Upper lobe of right lung (tissue), 1 donor: ENCODE data around the gene GRID1. TPM values are rescaled to one million over a fixed set of nuclear protein-coding genes. Genes with fewer than 3 reads are reported as not detected.

Experiments used
- ATAC-seq: fragments of 200-7000 bp; cut with Tn5 transposase; one replicate; pipeline ENCODE4 v1.9.1; 2020; ENCODE audit warnings: mild to moderate bottlenecking, moderate library complexity
- DNase-seq: peaks from one replicate; pipeline ENCODE4 v3.0.0-alpha.2; 2020
- H3K27ac ChIP-seq: fragments of 200-600 bp; one replicate; pipeline ENCODE4 v1.8.0; 2022
- H3K27me3 ChIP-seq: fragments of 200-600 bp; one replicate; pipeline ENCODE4 v1.8.0; 2022; ENCODE audit warnings: mild to moderate bottlenecking
- H3K36me3 ChIP-seq: fragments of 200-600 bp; one replicate; pipeline ENCODE4 v1.8.0; 2022
- H3K4me1 ChIP-seq: fragments of 200-600 bp; one replicate; pipeline ENCODE4 v1.8.0; 2022
- H3K4me3 ChIP-seq: fragments of 200-600 bp; one replicate; pipeline ENCODE4 v1.8.0; 2022; ENCODE audit warnings: mild to moderate bottlenecking
- H3K9me3 ChIP-seq: fragments of 200-600 bp; one replicate; pipeline ENCODE4 v1.8.0; 2022
- intact Hi-C: fragments of 100-400 bp; cut with DNase I; formaldehyde crosslinking; loops from one replicate; pipeline ENCODE4 v1.11.0; 2022
- total RNA-seq: library from RNA; stranded (reverse); fragmentation: NEBNext Ultra II Directional; extraction: Animal tissue kit (Norgen Biotek cat#: 25700); gene quantifications from one replicate; pipeline ENCODE4 v1.2.1, GENCODE V29; 2021
- TF ChIP-seq, protein P1 (sequence below): fragments of 200-600 bp; IDR thresholded peaks from one replicate; pipeline ENCODE4 v1.8.0; 2022; ENCODE audit warnings: antibody characterized with exemption
- donor health status: DM: no; HTN: yes; CAD: no; lungs with severe emphysema.

The GRID1 gene
- total RNA-seq, 1 donor from 2014 or later: 3.0 TPM

GRCh38 chr10:86348321-86349210 lies 18.0 kb downstream of the GRID1 start:
- ATAC-seq: no peak
- TF ChIP-seq, protein P1, sequence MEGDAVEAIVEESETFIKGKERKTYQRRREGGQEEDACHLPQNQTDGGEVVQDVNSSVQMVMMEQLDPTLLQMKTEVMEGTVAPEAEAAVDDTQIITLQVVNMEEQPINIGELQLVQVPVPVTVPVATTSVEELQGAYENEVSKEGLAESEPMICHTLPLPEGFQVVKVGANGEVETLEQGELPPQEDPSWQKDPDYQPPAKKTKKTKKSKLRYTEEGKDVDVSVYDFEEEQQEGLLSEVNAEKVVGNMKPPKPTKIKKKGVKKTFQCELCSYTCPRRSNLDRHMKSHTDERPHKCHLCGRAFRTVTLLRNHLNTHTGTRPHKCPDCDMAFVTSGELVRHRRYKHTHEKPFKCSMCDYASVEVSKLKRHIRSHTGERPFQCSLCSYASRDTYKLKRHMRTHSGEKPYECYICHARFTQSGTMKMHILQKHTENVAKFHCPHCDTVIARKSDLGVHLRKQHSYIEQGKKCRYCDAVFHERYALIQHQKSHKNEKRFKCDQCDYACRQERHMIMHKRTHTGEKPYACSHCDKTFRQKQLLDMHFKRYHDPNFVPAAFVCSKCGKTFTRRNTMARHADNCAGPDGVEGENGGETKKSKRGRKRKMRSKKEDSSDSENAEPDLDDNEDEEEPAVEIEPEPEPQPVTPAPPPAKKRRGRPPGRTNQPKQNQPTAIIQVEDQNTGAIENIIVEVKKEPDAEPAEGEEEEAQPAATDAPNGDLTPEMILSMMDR: no peak
- Histone ChIP-seq H3K4me1 (no peaks in the 10 kb centered on the region), H3K9me3 (no peaks in the 10 kb centered on the region), H3K27ac (no peak overlapping the region), H3K4me3 (no peak overlapping the region), H3K27me3 (no peaks in the 10 kb centered on the region), H3K36me3 (no peaks in the 10 kb centered on the region)
- intact Hi-C loops: no loop called here
- DNase-seq: peak; percentile 63

DNA sequence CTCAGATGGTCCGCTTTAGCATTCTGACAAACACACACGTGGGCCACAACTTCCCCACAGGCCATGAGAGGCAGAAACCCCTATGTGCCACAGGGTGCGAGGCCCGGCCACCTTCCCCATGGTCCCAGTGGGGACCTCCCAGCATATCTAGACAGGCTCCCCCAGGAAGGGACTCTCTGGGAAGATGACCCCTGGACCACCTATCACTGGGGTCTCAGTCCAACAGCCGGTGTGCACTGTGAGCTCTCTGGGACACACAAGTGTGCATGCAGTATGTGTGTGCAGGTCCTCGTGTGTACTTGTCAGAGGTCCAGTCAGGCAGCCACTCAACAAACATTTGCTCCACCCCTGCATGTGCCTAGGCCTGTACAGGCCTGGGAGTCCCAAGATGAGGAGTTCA lies 18.7 kb downstream of the GRID1 start:
- ATAC-seq: no peak
- peak; percentile 43 for DNase-seq
- no peak overlapping the region for H3K4me3 ChIP-seq
- no peaks in the 10 kb centered on the region for H3K4me1 ChIP-seq
- TF ChIP-seq, protein P1: no peak
- intact Hi-C loops: no loop called here
- H3K27me3 ChIP-seq: no peaks in the 10 kb centered on the region
- no peak overlapping the region for H3K27ac ChIP-seq
- H3K36me3 ChIP-seq: no peaks in the 10 kb centered on the region
- H3K9me3 ChIP-seq: no peaks in the 10 kb centered on the region

DNA sequence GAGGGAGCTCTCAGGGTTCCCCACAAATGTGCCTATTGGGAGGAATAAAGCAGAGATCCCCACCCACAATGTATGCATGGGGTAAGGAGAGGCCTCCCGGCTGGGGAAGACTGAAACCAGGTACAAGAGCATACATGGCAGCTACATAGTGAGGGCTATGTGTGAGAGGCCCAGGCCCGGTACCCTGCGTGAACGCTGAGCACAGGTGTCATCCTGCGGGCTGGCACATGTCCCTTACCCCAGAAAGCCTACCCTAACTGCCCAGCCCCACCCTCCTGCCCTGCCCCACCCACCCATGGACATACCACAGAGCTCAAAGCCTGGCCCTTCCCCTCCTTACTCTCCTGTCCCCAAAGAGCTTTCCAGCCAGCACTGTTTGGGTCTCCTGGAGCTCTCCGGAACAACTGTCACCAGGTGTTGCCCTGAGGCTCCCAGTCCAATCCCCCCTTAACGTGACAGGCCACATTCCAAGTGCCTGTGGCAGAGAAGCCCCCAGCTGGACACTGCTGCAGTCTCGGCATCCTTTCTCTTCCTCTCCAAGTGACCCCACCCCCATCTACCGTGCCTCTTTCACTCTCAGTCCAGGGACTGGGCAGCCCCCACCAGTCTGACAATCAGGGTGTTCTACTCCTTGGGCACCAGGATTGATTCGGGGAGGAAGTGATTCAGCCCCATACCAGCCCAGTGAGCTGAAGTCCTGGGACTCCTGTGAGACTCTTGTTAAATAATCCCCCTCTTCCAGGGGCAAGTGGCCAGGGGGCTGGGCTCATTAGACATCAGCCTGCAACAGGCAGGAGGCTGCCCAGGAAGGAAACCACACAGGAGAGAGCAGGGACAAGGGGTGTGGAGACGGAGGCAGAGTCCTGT lies 19.6 kb downstream of the GRID1 start:
- Histone ChIP-seq H3K36me3 (no peaks in the 10 kb centered on the region), H3K4me3 (no peak overlapping the region), H3K9me3 (no peaks in the 10 kb centered on the region), H3K27ac (peak overlapping the region; percentile 73), H3K27me3 (no peaks in the 10 kb centered on the region), H3K4me1 (no peaks in the 10 kb centered on the region)
- peak; percentile 2 for ATAC-seq
- TF ChIP-seq, protein P1: no peak
- DNase-seq: peak; percentile 53
- intact Hi-C loops: no loop called here

- TF ChIP-seq, protein P1: no peak
- Histone ChIP-seq H3K27me3 (no peaks in the 10 kb centered on the region), H3K36me3 (no peaks in the 10 kb centered on the region), H3K27ac (peak overlapping the region; percentile 73), H3K4me1 (no peaks in the 10 kb centered on the region), H3K9me3 (no peaks in the 10 kb centered on the region), H3K4me3 (no peak overlapping the region)
- DNase-seq: peak; percentile 82
- peak; percentile 90 for ATAC-seq
- intact Hi-C loops: no loop called here
Observed at GRCh38 chr10:86345859-86346798, 20.5 kb downstream of the GRID1 start.

- Histone ChIP-seq H3K4me1 (no peaks in the 10 kb centered on the region), H3K27ac (no peak overlapping the region), H3K27me3 (no peaks in the 10 kb centered on the region), H3K9me3 (no peaks in the 10 kb centered on the region), H3K4me3 (no peak overlapping the region), H3K36me3 (no peaks in the 10 kb centered on the region)
- ATAC-seq (no peak), DNase-seq (peak; percentile 40)
- intact Hi-C loops: no loop called here
- TF ChIP-seq, protein P1: no peak
Observed at GRCh38 chr10:86345296-86345858, 21.2 kb downstream of the GRID1 start.
